ENCODE results near the gene TMEFF2.

Gene TMEFF2

DNA sequence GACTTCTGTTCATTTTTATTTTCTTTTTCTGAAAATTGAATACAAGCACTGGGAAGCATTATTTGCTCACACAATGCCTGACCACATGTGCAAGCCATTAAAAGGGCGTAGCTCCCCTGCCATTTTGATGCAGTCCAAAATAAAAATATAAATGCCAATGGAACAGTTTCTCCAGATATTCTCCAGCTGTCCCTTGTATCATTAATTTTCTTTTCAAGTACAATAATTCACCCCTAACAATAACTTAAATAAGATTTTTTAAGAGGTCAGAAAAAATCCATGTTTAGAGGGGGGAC lies 168.0 kb downstream of the TMEFF2 start:
- TF ChIP-seq, protein P1, sequence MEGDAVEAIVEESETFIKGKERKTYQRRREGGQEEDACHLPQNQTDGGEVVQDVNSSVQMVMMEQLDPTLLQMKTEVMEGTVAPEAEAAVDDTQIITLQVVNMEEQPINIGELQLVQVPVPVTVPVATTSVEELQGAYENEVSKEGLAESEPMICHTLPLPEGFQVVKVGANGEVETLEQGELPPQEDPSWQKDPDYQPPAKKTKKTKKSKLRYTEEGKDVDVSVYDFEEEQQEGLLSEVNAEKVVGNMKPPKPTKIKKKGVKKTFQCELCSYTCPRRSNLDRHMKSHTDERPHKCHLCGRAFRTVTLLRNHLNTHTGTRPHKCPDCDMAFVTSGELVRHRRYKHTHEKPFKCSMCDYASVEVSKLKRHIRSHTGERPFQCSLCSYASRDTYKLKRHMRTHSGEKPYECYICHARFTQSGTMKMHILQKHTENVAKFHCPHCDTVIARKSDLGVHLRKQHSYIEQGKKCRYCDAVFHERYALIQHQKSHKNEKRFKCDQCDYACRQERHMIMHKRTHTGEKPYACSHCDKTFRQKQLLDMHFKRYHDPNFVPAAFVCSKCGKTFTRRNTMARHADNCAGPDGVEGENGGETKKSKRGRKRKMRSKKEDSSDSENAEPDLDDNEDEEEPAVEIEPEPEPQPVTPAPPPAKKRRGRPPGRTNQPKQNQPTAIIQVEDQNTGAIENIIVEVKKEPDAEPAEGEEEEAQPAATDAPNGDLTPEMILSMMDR (IDR thresholded peaks at IDR 0.05; ENCODE audit: insufficient read depth, missing control alignments) = no peak
- FAIRE-seq (no peak), DNase-seq (ENCODE audit: insufficient read length, low spot score) (no peak)

DNA sequence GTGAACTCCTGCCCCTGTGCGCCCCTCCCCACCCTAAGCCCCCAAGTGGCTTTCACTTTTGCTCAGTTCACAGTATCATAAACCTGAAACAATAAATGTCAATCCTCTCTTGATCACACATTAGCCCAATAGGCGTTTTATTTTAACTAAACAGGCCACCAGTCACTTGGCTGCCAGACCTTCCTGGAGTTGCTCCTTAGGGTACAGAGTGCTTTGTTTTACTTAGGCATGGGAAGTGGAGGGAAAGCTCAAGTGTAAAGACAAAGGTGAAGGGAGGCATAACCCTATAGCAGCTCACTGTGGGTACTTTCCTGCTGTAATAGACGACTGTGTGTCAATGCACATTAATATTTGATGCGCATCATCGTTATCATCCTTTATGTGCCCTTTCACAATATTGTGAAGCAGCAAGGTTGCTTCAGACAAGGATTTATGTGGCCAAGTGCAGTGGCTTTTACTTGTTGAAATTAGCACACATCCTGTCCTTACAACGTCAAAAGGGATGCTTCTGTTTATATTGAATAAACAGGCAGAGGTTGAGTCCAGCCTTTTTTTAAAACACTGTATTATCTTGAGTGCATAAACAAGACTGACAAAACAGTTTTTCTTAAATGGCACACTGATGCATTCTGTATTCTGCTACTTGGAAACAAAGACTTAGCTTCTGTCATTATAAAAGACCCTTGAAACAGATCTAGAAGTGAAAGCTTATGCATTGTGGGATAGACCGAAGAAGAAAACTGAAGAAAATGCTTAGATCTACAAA lies 168.5 kb downstream of the TMEFF2 start:
- TF ChIP-seq, protein P1 (IDR thresholded peaks at IDR 0.05; ENCODE audit: insufficient read depth, missing control alignments) = no peak
- FAIRE-seq = no peak
- DNase-seq (ENCODE audit: insufficient read length, low spot score) = no peak

DNA sequence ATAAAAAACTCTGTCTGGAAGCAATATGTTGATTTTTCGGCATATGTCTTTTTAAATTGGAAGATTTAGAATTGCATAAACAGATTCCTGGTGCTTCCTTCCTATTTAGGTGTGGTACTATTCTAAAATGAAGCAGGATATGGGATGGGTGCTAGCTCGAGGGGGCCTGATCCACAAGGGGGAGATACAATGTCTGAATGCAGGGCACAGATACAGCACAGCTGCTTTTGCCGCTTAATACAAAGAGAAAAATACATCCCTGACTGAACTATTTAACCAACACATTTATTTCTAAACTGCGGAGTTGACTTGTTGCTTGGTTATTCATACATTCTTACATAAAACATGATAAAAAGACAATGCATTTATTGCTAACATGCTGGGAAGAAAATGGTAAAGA lies 169.1 kb downstream of the TMEFF2 start:
- FAIRE-seq (no peak), DNase-seq (ENCODE audit: insufficient read length, low spot score) (no peak)
- TF ChIP-seq, protein P1 (IDR thresholded peaks at IDR 0.05; ENCODE audit: insufficient read depth, missing control alignments) = no peak

DNA sequence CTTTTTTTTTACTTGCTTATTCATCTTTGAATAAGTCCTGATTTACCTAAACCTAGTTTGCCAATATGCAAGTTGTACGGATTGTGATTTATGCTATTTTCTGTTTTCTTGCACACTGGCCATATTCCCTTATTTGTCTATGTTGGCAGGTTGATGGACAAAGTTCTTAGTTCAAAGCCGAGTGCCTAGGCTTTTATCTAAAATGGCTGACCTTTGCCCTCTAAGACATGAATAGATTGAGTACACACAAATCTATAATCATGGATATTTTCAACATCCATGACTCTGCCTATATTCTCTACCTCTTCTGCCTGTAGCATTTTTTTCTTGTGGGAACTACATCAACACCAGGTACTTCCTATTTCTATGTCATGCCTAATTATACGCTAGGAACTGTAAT lies 171.7 kb downstream of the TMEFF2 start:
- TF ChIP-seq, protein P1 (IDR thresholded peaks at IDR 0.05; ENCODE audit: insufficient read depth, missing control alignments) = no peak
- FAIRE-seq = no peak
- no peak for DNase-seq (ENCODE audit: insufficient read length, low spot score)

DNA sequence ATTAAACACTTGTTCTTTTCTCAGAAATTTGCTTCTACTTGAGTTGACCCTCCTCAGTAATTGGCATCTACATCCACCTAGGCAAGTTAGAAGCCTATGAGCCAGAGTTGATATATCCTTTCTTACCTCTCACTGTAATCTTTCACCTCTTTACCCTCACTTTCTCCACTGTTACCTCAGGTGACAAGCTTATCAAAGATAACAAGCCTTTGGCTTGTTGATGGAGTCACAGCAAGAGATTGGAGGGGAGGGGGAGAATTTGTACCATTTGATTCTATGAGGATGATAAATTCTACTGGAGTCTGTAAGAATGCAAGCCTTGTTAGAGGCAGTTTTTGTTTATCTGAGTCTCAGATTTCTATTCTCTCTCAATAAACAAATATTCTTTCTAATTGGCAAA lies 176.9 kb downstream of the TMEFF2 start:
- FAIRE-seq (no peak), DNase-seq (ENCODE audit: insufficient read length, low spot score) (no peak)
- TF ChIP-seq, protein P1 (IDR thresholded peaks at IDR 0.05; ENCODE audit: insufficient read depth, missing control alignments) = no peak

DNA sequence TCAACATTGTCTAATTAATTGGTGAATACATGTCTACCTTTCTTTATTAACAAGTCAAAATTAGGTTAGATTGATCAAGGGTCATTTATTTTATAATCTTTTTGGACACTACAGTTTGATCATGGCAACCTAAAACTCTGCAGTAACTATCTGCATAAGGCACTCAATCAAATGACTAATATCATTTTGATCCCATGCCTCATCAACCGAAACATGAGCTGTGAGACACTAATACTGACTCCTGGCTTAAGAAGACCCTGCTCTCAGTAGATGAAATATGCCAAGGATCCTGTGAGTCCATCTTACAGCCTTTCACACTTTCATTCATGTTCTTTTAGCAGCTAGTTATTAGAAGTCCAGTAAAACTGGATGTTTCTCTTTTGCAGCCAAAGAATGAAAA lies 178.5 kb downstream of the TMEFF2 start:
- TF ChIP-seq, protein P1 (IDR thresholded peaks at IDR 0.05; ENCODE audit: insufficient read depth, missing control alignments) = no peak
- FAIRE-seq = no peak
- no peak for DNase-seq (ENCODE audit: insufficient read length, low spot score)

DNA sequence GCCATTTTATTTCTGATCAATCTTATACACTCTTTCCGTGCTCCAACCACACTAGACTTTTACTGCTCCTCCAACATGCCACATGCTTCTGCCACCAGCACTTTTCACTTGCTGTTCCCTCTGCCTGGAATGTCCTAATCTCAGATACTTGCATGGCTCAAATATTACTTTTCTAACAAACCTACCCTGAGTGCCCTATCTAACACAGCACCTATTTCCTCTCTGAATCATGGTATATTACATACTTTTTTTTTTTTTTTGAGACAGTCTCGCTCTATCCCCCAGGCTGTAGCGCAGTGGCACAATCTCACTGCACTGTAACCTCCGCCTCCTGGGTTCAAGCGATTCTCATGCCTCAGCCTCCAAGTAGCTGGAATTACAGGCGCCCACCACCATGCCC lies 181.5 kb downstream of the TMEFF2 start:
- TF ChIP-seq, protein P1 (IDR thresholded peaks at IDR 0.05; ENCODE audit: insufficient read depth, missing control alignments) = no peak
- FAIRE-seq (no peak), DNase-seq (ENCODE audit: insufficient read length, low spot score) (no peak)
